LNCaP clone FGC (cell line): ENCODE results near the gene DMAC2L.

Experiments used
- DNase-seq: peaks from one replicate; pipeline ENCODE4 v3.0.0-alpha.2; 2011; ENCODE audit warnings: low read depth
- H3K4me3 ChIP-seq: 2 replicates; pipeline ENCODE4 v1.5.1; 2011; ENCODE audit warnings: mild to moderate bottlenecking, low read depth, low read length, control low read depth
- CTCF ChIP-seq: IDR thresholded peaks from 2 replicates; pipeline ENCODE4 v1.5.1; 2012; ENCODE audit warnings: mild to moderate bottlenecking; ENCODE audit not compliant: control insufficient read depth, insufficient read depth; ENCODE audit errors: extremely low read depth

Gene DMAC2L

GRCh38 chr14:50321009-50321660, 9.0 kb downstream of the DMAC2L start:
- TF ChIP-seq CTCF, result peak; percentile 88
- H3K4me3 ChIP-seq, result 0 out of 2 replicates have a peak overlapping the region, but pooled peaks have one; percentile 25
- peak; percentile 69 for DNase-seq

- no peak for DNase-seq
- H3K4me3 ChIP-seq, result no peak overlapping the region
- TF ChIP-seq CTCF, result no peak
Measured at GRCh38 chr14:50331596-50331995, 19.5 kb downstream of the DMAC2L start.

- no peak for DNase-seq
- no peak overlapping the region for H3K4me3 ChIP-seq
- TF ChIP-seq CTCF, result no peak
Measured at GRCh38 chr14:50333014-50333509, 20.9 kb downstream of the DMAC2L start.

- TF ChIP-seq CTCF, result no peak
- no peak overlapping the region for H3K4me3 ChIP-seq
- DNase-seq, result no peak
Measured at GRCh38 chr14:50334211-50334610, 22.1 kb downstream of the DMAC2L start.

GRCh38 chr14:50335389-50335788, 23.3 kb downstream of the DMAC2L start:
- peak; percentile 76 for DNase-seq
- TF ChIP-seq CTCF, result peak; percentile 14; the same call in 1 of the 2 replicates
- H3K4me3 ChIP-seq, result no peak overlapping the region

GRCh38 chr14:50335989-50336824, 24.1 kb downstream of the DMAC2L start:
- no peak for DNase-seq
- H3K4me3 ChIP-seq, result no peak overlapping the region
- no peak for TF ChIP-seq CTCF
